GM12864 (cell line): ENCODE results near the gene PRCP.

Experiments used
- DNase-seq: peaks from one replicate; pipeline ENCODE4 v3.0.0-alpha.2; 2011; ENCODE audit warnings: low read depth
- H3K4me3 ChIP-seq: 2 replicates; pipeline ENCODE4 v1.5.1; 2011; ENCODE audit warnings: mild to moderate bottlenecking, low read depth, low read length, control low read depth
- CTCF ChIP-seq: IDR thresholded peaks from 2 replicates; pipeline ENCODE4 v1.5.1; 2011; ENCODE audit warnings: low read depth, mild to moderate bottlenecking, moderate library complexity, low read length, control low read depth, inconsistent platforms; ENCODE audit errors: missing control alignments

The PRCP gene

GRCh38 chr11:82937554-82937953 lies 37.3 kb upstream of the PRCP start:
- H3K4me3 ChIP-seq = no peak overlapping the region
- DNase-seq = no peak
- no peak for TF ChIP-seq CTCF

GRCh38 chr11:82936261-82936660 lies 36.0 kb upstream of the PRCP start:
- TF ChIP-seq CTCF = no peak
- no peak for DNase-seq
- H3K4me3 ChIP-seq = no peak overlapping the region

- DNase-seq = no peak
- no peak for TF ChIP-seq CTCF
- no peak overlapping the region for H3K4me3 ChIP-seq
These were observed 32.3 kb upstream of the PRCP start for GRCh38 chr11:82932564-82932963.

GRCh38 chr11:82930734-82931133 lies 30.5 kb upstream of the PRCP start:
- no peak for TF ChIP-seq CTCF
- no peak for DNase-seq
- H3K4me3 ChIP-seq = no peak overlapping the region

GRCh38 chr11:82930229-82930628 lies 30.0 kb upstream of the PRCP start:
- no peak for DNase-seq
- no peak for TF ChIP-seq CTCF
- H3K4me3 ChIP-seq = no peak overlapping the region

- DNase-seq = no peak
- TF ChIP-seq CTCF = no peak
- no peak overlapping the region for H3K4me3 ChIP-seq
These were observed 28.9 kb upstream of the PRCP start for GRCh38 chr11:82929121-82929520.

- DNase-seq = peak; percentile 55
- no peak overlapping the region for H3K4me3 ChIP-seq
- peak; percentile 74 for TF ChIP-seq CTCF
These were observed 27.1 kb upstream of the PRCP start for GRCh38 chr11:82927264-82927880.
